OCI-LY3 (cell line): Measurements from ENCODE around the gene PTPN21.

Experiments
- H2AFZ ChIP-seq: fragments of 200-600, 300-600 bp; shearing (Covaris generic); 2 replicates; pipeline ENCODE4 v1.6.0; 2014; ENCODE audit warnings: antibody characterized with exemption, low read depth, low read length
- H3K27ac ChIP-seq: fragments of 200-600, 300-600 bp; sonication (generic); 2 replicates; pipeline ENCODE4 v1.5.1; 2014; ENCODE audit warnings: mild to moderate bottlenecking, low read length, moderate library complexity, mixed read lengths
- H3K27me3 ChIP-seq: fragments of 200-600, 300-600 bp; sonication (generic); 2 replicates; pipeline ENCODE4 v1.6.1; 2014; ENCODE audit warnings: low read depth, low read length, mixed read lengths
- H3K36me3 ChIP-seq: fragments of 200-600, 300-600 bp; sonication (generic); replicated peaks from 2 replicates; pipeline ENCODE3; 2014; ENCODE audit warnings: low read depth, low read length, mixed read lengths
- H3K4me1 ChIP-seq: fragments of 300-600, 200-600 bp; sonication (generic); 2 replicates; pipeline ENCODE4 v1.6.1; 2014; ENCODE audit warnings: low read length, mixed read lengths
- H3K4me2 ChIP-seq: fragments of 200-600, 300-600 bp; sonication (generic); 2 replicates; pipeline ENCODE4 v1.6.1; 2014; ENCODE audit warnings: low read length, mixed read lengths
- H3K4me3 ChIP-seq: fragments of 300-600, 200-600 bp; sonication (generic); 2 replicates; pipeline ENCODE4 v1.5.1; 2014; ENCODE audit warnings: antibody characterized with exemption, mild to moderate bottlenecking, low read length, moderate library complexity
- H3K79me2 ChIP-seq: fragments of 300-600, 200-600 bp; shearing (Covaris generic); 2 replicates; pipeline ENCODE4 v1.6.1; 2014; ENCODE audit warnings: mild to moderate bottlenecking, low read length, mixed read lengths
- H3K9ac ChIP-seq: fragments of 300-600, 200-600 bp; shearing (Covaris generic); 2 replicates; pipeline ENCODE4 v1.6.0; 2014; ENCODE audit warnings: mild to moderate bottlenecking, low read length, moderate library complexity
- H3K9me3 ChIP-seq: fragments of 200-600, 300-600 bp; shearing (Covaris generic); 2 replicates; pipeline ENCODE4 v1.6.1; 2014; ENCODE audit warnings: low read length, mixed read lengths; ENCODE audit not compliant: insufficient read depth
- H4K20me1 ChIP-seq: fragments of 200-600, 300-600 bp; sonication (generic); 2 replicates; pipeline ENCODE4 v1.6.1; 2016; ENCODE audit warnings: low read length, mixed read lengths; ENCODE audit not compliant: insufficient read depth
- EZH2phosphoT487 ChIP-seq: fragments of 200-600 bp; shearing (Covaris generic); IDR thresholded peaks from 2 replicates; pipeline ENCODE4 v1.6.1; 2018; ENCODE audit warnings: antibody characterized with exemption, mixed run types, low read depth
- TF ChIP-seq, protein P1 (sequence below): fragments of 200-600, 300-600 bp; sonication (generic); IDR thresholded peaks from 2 replicates; pipeline ENCODE4 v1.5.1; 2014; ENCODE audit warnings: antibody characterized with exemption, low read length, low read depth

The PTPN21 gene

DNA sequence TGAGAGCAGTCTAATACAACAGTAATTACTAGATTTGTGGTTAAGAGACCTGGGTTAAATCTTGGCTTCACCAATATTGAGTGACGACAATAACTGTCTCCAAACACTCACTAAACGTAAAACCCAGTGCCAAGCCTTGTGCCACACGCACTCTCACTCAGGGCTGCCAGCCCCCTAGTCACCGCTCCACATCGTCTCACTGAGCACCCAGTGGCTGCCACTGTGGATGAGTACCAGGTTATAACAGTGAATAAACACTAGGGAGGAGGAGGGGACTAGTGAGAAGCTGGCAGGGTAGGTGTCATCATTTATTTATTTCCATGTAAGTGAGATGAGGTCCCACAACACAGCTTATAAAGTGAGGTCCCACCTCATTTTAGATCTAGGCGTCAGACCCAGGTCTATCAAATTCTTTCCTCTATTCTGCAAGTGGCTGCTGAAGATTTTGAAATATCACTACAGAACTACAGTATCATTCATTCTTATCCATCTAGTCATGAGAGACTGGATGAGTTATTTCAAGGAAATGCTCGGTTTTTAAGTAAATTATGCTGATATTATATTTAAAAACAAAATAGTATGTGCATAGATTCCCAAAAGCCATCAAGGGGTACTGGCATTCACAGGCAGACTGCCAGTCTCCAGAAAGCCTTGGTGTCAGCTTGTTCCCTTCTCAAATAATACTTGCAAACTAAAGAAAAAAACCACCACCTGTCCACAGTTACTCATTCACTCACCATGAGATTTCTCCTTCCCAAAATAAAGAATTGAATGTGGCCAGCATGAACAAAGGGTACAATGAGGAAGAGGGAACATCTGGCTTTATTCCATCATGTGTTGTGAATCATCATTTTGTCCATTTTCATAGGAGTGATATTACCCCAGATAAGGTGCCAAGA, 84.0 kb downstream of the PTPN21 start:
- H2AFZ ChIP-seq: no peak overlapping the region
- no peaks in the 10 kb centered on the region for H3K36me3 ChIP-seq
- no peak overlapping the region for H3K4me3 ChIP-seq
- H3K27ac ChIP-seq: no peak overlapping the region
- no peaks in the 10 kb centered on the region for H3K27me3 ChIP-seq
- no peaks in the 10 kb centered on the region for H3K79me2 ChIP-seq
- H4K20me1 ChIP-seq: no peaks in the 10 kb centered on the region
- H3K9me3 ChIP-seq: no peaks in the 10 kb centered on the region
- TF ChIP-seq, protein P1, sequence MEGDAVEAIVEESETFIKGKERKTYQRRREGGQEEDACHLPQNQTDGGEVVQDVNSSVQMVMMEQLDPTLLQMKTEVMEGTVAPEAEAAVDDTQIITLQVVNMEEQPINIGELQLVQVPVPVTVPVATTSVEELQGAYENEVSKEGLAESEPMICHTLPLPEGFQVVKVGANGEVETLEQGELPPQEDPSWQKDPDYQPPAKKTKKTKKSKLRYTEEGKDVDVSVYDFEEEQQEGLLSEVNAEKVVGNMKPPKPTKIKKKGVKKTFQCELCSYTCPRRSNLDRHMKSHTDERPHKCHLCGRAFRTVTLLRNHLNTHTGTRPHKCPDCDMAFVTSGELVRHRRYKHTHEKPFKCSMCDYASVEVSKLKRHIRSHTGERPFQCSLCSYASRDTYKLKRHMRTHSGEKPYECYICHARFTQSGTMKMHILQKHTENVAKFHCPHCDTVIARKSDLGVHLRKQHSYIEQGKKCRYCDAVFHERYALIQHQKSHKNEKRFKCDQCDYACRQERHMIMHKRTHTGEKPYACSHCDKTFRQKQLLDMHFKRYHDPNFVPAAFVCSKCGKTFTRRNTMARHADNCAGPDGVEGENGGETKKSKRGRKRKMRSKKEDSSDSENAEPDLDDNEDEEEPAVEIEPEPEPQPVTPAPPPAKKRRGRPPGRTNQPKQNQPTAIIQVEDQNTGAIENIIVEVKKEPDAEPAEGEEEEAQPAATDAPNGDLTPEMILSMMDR: no peak
- no peak for TF ChIP-seq EZH2phosphoT487
- no peaks in the 10 kb centered on the region for H3K4me1 ChIP-seq
- H3K9ac ChIP-seq: no peak overlapping the region
- no peak overlapping the region for H3K4me2 ChIP-seq

DNA sequence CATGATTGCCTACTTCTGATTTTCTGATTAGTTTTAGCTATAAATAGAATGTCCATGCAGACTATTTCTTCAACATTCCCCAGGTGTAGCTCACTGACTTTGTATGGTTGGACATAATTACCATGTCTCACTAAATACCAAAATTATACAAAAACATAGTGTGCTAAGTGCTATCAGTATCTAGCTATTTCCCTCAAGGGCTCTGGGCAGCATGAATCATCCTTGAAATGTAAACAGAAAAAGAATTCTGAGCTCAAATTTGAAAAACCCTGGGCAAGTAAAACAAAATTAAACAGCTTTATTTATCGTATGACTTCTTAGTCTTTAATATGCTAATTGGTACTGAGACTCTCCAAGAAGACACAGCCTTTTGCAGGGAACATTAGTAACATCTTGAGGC, 86.4 kb downstream of the PTPN21 start:
- Histone ChIP-seq H3K4me3 (no peak overlapping the region), H3K27ac (no peak overlapping the region), H3K36me3 (no peaks in the 10 kb centered on the region), H3K9me3 (no peaks in the 10 kb centered on the region), H2AFZ (no peak overlapping the region), H4K20me1 (no peaks in the 10 kb centered on the region), H3K79me2 (no peaks in the 10 kb centered on the region), H3K27me3 (no peaks in the 10 kb centered on the region), H3K9ac (no peak overlapping the region), H3K4me1 (no peaks in the 10 kb centered on the region), H3K4me2 (no peak overlapping the region)
- TF ChIP-seq EZH2phosphoT487: no peak
- TF ChIP-seq, protein P1: no peak

DNA sequence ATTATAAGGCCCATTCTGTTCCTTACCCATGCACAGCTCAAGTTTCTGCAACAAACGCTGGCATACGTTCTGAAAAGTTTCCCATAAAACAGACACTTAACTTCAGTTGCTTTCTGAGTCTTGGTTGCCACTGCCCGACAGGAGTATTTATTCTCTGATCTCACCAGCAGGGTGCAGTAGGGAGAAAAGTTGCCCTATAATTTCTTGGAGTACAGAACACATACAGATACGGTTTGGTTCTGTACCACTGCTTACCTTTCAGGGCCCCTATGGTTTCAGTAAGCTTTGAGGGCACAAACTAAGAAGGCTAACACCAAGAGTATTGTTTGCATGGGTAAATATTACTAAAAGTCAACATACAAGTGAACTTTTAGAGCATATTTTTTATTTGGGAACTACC, 91.5 kb downstream of the PTPN21 start:
- H3K9me3 ChIP-seq: no peaks in the 10 kb centered on the region
- H3K27me3 ChIP-seq: no peaks in the 10 kb centered on the region
- no peak overlapping the region for H3K4me3 ChIP-seq
- H3K4me1 ChIP-seq: no peaks in the 10 kb centered on the region
- H4K20me1 ChIP-seq: no peaks in the 10 kb centered on the region
- H3K4me2 ChIP-seq: no peak overlapping the region
- no peaks in the 10 kb centered on the region for H3K36me3 ChIP-seq
- H3K27ac ChIP-seq: no peak overlapping the region
- H3K9ac ChIP-seq: no peak overlapping the region
- TF ChIP-seq EZH2phosphoT487: no peak
- TF ChIP-seq, protein P1: peak; percentile 55
- H2AFZ ChIP-seq: no peak overlapping the region
- H3K79me2 ChIP-seq: no peaks in the 10 kb centered on the region

DNA sequence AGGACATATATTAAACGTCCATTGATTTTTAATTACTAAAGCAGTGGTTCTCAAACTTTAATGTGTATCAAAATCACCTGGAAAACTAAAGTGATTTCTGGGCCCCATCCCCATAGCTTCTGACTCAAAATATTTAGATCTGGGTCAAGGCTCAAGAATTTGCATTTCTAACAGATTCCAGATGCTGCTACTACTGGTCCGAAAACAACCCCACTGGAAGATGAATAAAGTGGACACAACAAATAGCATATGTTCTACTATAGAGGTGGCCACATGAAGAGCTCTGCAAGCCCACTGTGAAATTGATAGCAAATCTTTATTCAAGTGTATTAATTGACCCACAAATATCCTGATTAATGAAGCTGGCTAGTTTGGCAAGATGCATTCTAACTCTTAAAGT, 99.9 kb downstream of the PTPN21 start:
- no peaks in the 10 kb centered on the region for H3K79me2 ChIP-seq
- TF ChIP-seq, protein P1: no peak
- TF ChIP-seq EZH2phosphoT487: no peak
- H3K4me1 ChIP-seq: no peaks in the 10 kb centered on the region
- no peak overlapping the region for H2AFZ ChIP-seq
- H3K27ac ChIP-seq: no peak overlapping the region
- no peaks in the 10 kb centered on the region for H3K36me3 ChIP-seq
- no peak overlapping the region for H3K4me2 ChIP-seq
- H3K27me3 ChIP-seq: no peaks in the 10 kb centered on the region
- H4K20me1 ChIP-seq: no peaks in the 10 kb centered on the region
- H3K9me3 ChIP-seq: no peaks in the 10 kb centered on the region
- no peak overlapping the region for H3K9ac ChIP-seq
- H3K4me3 ChIP-seq: no peak overlapping the region
